GM18861 (cell line): Measurements from ENCODE around the gene COQ2.
"Not testable (repeated sequence)": the region's sequence is repeated elsewhere in the genome, so short reads cannot be mapped to it uniquely, and the experiment has no call there.

Source experiments
- ATAC-seq: cut with Tn5 transposase; IDR thresholded peaks from one replicate; pipeline ENCODE4 v1.9.1; 2021; ENCODE audit not compliant: unreplicated experiment

COQ2 gene

GRCh38 chr4:83285055-83285407 is 433 bp upstream of the COQ2 start:
- no peak for ATAC-seq

- no peak for ATAC-seq
Observed at GRCh38 chr4:83283181-83283580, 1.4 kb downstream of the COQ2 start.

DNA sequence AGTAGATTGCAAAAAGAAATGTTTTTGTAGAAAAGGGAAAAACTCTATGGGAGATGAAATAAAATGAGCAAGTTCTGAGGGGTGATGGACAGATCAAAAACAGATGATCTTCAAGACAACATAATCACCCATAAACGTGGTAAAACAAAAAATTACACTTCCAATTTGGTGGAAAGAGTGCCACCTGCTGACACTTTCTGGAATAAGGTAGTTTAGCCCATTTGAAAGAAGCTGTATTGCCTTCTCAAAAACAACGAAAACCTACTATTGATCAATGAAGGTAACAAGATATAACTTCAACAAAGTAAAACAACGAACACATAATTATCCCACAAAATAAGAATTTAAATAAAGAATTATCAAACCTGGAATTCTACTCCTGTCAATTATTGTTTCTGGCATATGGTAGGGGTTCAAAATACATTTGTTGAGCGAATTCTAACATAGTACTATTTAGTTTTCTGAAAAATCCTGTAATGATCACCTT is 2.5 kb downstream of the COQ2 start:
- no peak for ATAC-seq

GRCh38 chr4:83281307-83281706 is 3.3 kb downstream of the COQ2 start:
- ATAC-seq, result no peak

GRCh38 chr4:83276299-83277040 is 8.1 kb downstream of the COQ2 start:
- peak; percentile 69 for ATAC-seq

DNA sequence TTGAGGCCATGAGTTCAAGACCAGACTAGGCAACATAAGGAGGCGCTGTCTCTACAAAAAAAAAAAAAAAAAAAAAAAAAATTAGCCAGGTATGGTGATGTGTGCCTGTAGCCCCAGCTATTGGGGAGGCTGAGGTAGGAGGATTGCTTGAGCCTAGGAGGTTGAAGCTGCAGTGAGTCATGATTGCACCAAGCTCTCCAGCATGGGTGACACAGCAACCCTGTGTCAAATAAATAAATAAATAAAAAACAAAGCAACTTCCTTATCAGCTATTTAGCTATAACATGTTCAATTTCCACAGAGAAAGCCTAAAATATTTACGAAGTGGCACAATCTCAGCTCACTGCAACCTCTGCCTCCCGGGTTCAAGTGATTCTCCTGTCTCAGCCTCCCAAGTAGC is 10.7 kb downstream of the COQ2 start:
- not testable (repeated sequence) for ATAC-seq

GRCh38 chr4:83272900-83273299 is 11.7 kb downstream of the COQ2 start:
- peak; percentile 82 for ATAC-seq

DNA sequence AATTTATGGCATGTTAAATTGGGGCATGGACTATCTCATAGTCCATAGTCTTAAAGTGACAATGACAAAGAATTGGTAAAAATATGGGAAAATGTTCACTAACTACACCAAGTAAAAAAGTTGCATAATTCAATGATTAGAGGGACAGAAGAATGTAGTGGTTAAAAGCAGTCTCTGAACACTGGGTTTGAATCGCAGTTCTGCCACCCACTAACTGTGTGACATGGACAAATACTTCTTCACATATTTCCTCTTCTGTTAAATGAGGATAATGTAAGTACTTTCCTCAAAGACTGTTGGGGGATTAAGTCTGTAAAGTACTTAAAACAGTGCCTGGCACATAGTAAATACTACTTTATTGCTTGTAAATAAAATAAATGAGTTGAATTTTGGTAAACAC is 15.3 kb downstream of the COQ2 start:
- no peak for ATAC-seq

GRCh38 chr4:83268491-83268890 is 16.1 kb downstream of the COQ2 start:
- no peak for ATAC-seq

- no peak for ATAC-seq
Observed at GRCh38 chr4:83267830-83268475, 16.6 kb downstream of the COQ2 start.

DNA sequence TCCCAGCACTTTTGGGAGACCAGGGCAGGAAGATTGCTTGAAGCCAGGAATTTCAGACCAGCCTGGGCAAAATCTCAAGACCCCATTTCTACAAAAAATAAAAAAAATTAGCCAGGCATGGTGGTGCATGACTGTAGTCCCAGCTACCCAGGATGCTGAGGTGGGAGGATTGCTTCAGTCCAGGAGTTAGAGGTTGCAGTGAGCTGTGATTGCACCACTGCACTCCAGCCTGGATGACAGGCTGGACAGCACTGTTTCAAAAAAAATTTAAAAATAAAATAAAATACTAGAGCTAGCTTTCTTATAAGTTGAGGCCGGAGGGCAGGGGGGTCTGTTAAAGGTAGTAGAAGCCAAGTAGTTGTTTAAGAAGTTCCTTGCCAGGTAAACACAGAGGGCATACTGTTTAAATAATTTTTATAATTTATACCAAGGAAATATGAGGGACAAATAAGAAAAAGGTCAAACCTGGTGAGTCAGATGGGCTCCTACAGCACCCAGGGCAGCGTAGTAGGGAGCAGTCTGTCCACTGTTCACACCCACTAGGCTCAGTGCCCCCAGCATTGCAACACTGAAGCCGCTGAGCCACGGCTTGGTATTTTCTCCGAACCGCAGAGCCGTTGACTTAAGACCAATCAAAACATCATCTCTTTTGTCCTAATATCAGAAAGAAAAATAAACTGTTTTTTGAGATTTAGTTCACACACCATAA is 17.3 kb downstream of the COQ2 start:
- ATAC-seq, result no peak

- ATAC-seq, result no peak
Observed at GRCh38 chr4:83266689-83267088, 17.9 kb downstream of the COQ2 start.

GRCh38 chr4:83263106-83263505 is 21.5 kb downstream of the COQ2 start:
- no peak for ATAC-seq

- no peak for ATAC-seq
Observed at GRCh38 chr4:83262682-83263081, 21.9 kb downstream of the COQ2 start.

GRCh38 chr4:83261307-83261706 is 23.3 kb downstream of the COQ2 start:
- ATAC-seq, result no peak

DNA sequence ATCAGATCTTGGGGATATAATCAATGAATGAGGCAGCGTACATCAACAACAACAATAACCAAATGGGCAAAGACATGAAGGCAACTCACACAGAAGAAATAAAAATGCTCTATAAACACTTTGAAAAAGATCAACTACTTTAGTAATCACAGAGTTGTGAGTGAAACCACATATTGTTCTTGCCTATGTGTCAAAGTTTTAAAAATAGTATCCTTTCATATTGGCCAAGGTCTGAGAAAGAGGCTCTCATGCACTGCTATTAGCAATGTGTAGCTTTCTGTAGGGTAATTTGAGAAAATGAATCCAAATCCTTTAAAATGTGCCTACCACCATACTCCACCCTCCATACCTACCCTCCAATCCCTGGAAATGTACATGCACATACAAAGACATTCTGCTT is 25.0 kb downstream of the COQ2 start:
- ATAC-seq, result no peak

DNA sequence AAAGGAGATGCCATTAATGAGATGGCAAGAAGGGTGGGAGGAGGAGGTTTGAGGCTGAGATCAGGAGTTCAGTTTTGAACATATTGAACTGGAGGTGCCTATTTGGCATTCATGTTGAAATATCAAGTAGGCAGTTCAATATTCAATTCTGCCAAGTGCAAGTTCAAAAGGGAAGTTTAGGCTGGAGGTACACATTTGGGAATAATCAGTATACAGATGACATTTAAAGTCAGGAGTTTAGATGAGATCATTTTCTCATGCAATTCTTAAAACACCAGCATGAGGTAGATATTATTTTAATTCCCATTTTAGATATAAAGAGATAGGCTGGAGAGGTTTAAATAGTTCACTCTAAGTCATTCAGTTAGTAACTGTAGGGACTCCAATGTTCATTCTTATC is 26.1 kb downstream of the COQ2 start:
- no peak for ATAC-seq

- no peak for ATAC-seq
Observed at GRCh38 chr4:83257811-83258210, 26.8 kb downstream of the COQ2 start.

DNA sequence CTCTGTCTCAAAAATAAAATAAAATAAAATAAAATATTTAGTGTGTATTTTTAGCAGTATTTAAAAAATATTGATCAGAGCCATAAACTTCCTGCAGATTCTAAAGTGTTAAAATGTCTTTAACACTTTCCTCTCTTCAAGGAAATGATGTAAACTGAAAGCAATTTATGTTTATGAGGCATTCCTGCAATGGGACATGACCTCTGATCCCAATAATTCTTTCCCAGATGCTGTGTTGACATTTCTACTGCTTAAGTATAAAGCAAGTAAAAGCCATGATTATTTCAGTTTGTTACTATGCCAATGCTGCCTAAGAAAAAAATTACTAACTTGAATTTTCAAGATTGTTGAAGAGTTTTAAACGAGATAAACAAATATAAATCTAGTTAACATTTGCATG is 29.0 kb downstream of the COQ2 start:
- no peak for ATAC-seq

DNA sequence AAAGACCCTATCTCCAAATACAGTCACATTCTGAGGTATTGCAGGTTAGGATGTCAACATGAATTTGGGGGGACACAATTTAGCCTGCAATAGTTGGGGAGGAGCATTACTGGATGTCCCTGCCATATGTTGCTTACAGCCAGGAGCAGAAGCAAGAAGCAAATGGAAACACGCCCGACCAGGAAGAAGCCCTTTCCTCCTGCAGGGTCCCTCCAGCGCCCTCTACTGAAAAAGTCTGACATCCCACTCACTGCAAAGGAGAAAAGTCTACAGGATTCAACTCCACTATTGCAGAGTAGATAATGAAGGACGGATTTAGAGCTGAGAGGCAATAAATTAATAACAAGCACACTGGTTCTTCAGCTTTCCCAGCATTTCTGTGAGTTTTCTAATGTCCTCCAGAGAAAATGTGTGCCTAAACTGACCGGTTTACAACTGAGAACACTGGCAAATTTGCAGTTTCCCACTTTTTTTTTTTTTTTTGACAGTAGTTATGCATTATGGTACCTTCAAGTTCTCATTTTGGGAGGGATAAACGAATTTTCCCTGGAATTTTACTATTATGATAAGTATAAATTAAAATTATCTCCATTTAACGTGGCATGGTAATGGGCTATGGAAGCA is 31.7 kb downstream of the COQ2 start:
- ATAC-seq, result no peak

DNA sequence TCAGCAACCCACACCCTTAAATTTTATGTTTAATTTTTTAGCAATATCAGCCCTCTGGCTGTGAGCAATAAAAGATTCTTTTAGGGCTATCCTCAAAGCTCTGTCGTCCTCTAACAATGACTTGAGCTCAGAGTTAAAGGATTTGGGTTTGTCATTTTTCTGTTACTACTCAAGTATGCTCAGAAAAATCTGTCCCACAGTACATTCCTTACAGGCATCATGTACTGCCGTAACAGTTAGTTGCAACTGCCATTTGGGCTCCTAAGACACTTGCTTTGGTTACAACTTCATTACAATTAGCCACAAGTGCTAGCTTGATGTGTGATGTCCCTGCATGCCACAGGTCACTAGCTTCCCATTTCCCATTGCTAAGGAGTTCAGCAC is 33.2 kb downstream of the COQ2 start:
- ATAC-seq, result no peak
